ENCODE data around the gene FARP1. TPM values are rescaled to one million over a fixed set of nuclear protein-coding genes. Genes with fewer than 3 reads are reported as not detected.

Gene FARP1
- total RNA-seq, 2 experiments from 2014 or later = not detected

DNA sequence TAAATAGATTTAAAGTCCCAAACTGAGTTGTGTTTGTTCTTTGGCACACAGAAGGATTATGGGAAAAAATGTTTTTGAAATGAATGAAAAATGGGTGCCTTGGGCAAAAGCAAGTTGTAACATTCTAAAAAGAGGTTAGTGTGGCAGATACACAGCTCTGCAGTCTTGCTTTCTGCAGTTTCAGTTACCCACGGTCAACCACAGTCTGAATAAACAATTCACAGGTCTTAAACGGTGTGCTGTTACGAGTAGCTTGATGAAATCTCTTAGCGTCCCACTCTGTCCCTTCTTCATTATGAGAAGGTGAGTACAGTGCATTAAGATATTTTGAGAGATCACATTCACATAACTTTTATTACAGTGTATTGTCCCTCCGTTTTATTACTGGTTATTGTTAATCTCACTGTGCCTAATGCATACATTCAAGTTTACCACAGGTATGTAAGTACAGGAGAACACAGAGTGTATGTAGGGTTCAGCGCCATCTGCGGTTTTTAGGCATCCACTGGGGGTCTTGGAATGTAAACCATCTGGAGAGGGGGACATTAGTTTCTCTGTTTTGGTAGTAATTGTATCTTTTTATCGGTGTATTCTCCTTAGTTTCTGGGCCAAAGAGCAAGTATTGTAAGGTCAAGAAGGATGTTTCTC, 8.1 kb downstream of the FARP1 start:
- TF ChIP-seq EZH2phosphoT487 (IDR thresholded peaks at IDR 0.05; ENCODE audit: borderline replicate concordance, low read depth, low read length) = no peak
- TF ChIP-seq, protein P1, sequence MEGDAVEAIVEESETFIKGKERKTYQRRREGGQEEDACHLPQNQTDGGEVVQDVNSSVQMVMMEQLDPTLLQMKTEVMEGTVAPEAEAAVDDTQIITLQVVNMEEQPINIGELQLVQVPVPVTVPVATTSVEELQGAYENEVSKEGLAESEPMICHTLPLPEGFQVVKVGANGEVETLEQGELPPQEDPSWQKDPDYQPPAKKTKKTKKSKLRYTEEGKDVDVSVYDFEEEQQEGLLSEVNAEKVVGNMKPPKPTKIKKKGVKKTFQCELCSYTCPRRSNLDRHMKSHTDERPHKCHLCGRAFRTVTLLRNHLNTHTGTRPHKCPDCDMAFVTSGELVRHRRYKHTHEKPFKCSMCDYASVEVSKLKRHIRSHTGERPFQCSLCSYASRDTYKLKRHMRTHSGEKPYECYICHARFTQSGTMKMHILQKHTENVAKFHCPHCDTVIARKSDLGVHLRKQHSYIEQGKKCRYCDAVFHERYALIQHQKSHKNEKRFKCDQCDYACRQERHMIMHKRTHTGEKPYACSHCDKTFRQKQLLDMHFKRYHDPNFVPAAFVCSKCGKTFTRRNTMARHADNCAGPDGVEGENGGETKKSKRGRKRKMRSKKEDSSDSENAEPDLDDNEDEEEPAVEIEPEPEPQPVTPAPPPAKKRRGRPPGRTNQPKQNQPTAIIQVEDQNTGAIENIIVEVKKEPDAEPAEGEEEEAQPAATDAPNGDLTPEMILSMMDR (conservative IDR thresholded peaks at IDR 0.05; ENCODE audit: low read length) = no peak
- intact Hi-C loops (cut with micrococcal nuclease; ENCODE audit: unreplicated experiment) = no loop called here
- CTCF ChIA-PET (ENCODE audit: unreplicated experiment) = no interaction called here
- Histone ChIP-seq H3K4me3 (ENCODE audit: low read depth, low read length, poor library complexity, severe bottlenecking) (no peak overlapping the region), H3K79me2 (ENCODE audit: insufficient read depth, low read depth, low read length) (no peaks in the 10 kb centered on the region), H3K4me2 (ENCODE audit: low read length) (no peak overlapping the region), H2AFZ (ENCODE audit: low read length) (no peak overlapping the region), H3K9me2 (ENCODE audit: insufficient read depth, low read length) (no peaks in the 10 kb centered on the region), H3K36me3 (ENCODE audit: insufficient read depth, low read length) (no peaks in the 10 kb centered on the region), H3K9me3 (ENCODE audit: low read length) (no peaks in the 10 kb centered on the region), H4K20me1 (ENCODE audit: insufficient read depth, low read length) (no peaks in the 10 kb centered on the region), H3K4me1 (ENCODE audit: insufficient read depth, low read length, poor library complexity, severe bottlenecking) (no peaks in the 10 kb centered on the region), H3K27ac (ENCODE audit: low read depth, low read length, poor library complexity, severe bottlenecking) (no peak overlapping the region)
- BruUV-seq (replicated peaks) = no TSS peak
- DNase-seq (ENCODE audit: low spot score) = no peak
- POLR2A ChIA-PET = no interaction called here

- Histone ChIP-seq H3K4me2 (ENCODE audit: low read length) (no peak overlapping the region), H2AFZ (ENCODE audit: low read length) (no peak overlapping the region), H3K4me3 (ENCODE audit: low read depth, low read length, poor library complexity, severe bottlenecking) (no peak overlapping the region), H4K20me1 (ENCODE audit: insufficient read depth, low read length) (no peaks in the 10 kb centered on the region), H3K9me3 (ENCODE audit: low read length) (no peaks in the 10 kb centered on the region), H3K4me1 (ENCODE audit: insufficient read depth, low read length, poor library complexity, severe bottlenecking) (no peaks in the 10 kb centered on the region), H3K79me2 (ENCODE audit: insufficient read depth, low read depth, low read length) (no peaks in the 10 kb centered on the region), H3K9me2 (ENCODE audit: insufficient read depth, low read length) (no peaks in the 10 kb centered on the region), H3K27ac (ENCODE audit: low read depth, low read length, poor library complexity, severe bottlenecking) (no peak overlapping the region), H3K36me3 (ENCODE audit: insufficient read depth, low read length) (no peaks in the 10 kb centered on the region)
- BruUV-seq (replicated peaks) = no TSS peak
- POLR2A ChIA-PET = interaction anchor here (0.7 to 1.5 kb wide), 3 partner anchors 99 to 760 kb away, joined by 3 to 7 read pairs (median 3); no protein-coding TSS in a partner anchor
- intact Hi-C loops (cut with micrococcal nuclease; ENCODE audit: unreplicated experiment) = no loop called here
- no peak for DNase-seq (ENCODE audit: low spot score)
- no peak for TF ChIP-seq EZH2phosphoT487 (IDR thresholded peaks at IDR 0.05; ENCODE audit: borderline replicate concordance, low read depth, low read length)
- TF ChIP-seq, protein P1 (conservative IDR thresholded peaks at IDR 0.05; ENCODE audit: low read length) = no peak
- CTCF ChIA-PET (ENCODE audit: unreplicated experiment) = no interaction called here
These were observed 12.7 kb downstream of the FARP1 start for GRCh38 chr13:98155475-98156109.

- Histone ChIP-seq H2AFZ (ENCODE audit: low read length) (no peak overlapping the region), H4K20me1 (ENCODE audit: insufficient read depth, low read length) (no peaks in the 10 kb centered on the region), H3K27ac (ENCODE audit: low read depth, low read length, poor library complexity, severe bottlenecking) (no peak overlapping the region), H3K4me1 (ENCODE audit: insufficient read depth, low read length, poor library complexity, severe bottlenecking) (no peaks in the 10 kb centered on the region), H3K4me3 (ENCODE audit: low read depth, low read length, poor library complexity, severe bottlenecking) (no peak overlapping the region), H3K4me2 (ENCODE audit: low read length) (no peak overlapping the region), H3K9me2 (ENCODE audit: insufficient read depth, low read length) (no peaks in the 10 kb centered on the region), H3K79me2 (ENCODE audit: insufficient read depth, low read depth, low read length) (no peaks in the 10 kb centered on the region), H3K9me3 (ENCODE audit: low read length) (no peaks in the 10 kb centered on the region), H3K36me3 (ENCODE audit: insufficient read depth, low read length) (no peaks in the 10 kb centered on the region)
- TF ChIP-seq EZH2phosphoT487 (IDR thresholded peaks at IDR 0.05; ENCODE audit: borderline replicate concordance, low read depth, low read length) = no peak
- TF ChIP-seq, protein P1 (conservative IDR thresholded peaks at IDR 0.05; ENCODE audit: low read length) = no peak
- intact Hi-C loops (cut with micrococcal nuclease; ENCODE audit: unreplicated experiment) = no loop called here
- CTCF ChIA-PET (ENCODE audit: unreplicated experiment) = no interaction called here
- POLR2A ChIA-PET = interaction anchor here (1.5 kb wide), 1 partner anchor 110 kb away, joined by 3 read pairs; no protein-coding TSS in a partner anchor
- no TSS peak for BruUV-seq (replicated peaks)
- DNase-seq (ENCODE audit: low spot score) = no peak
These were observed 13.4 kb downstream of the FARP1 start for GRCh38 chr13:98156259-98156658.
